T follicular helper cell (primary cell): ENCODE data around the gene GJB5.

ENCODE experiments used
- DNase-seq: peaks from one replicate; pipeline ENCODE4 v3.0.0-alpha.2; 2020; ENCODE audit warnings: low read depth

Gene GJB5

GRCh38 chr1:34776911-34777310 lies 22.1 kb downstream of the GJB5 start:
- DNase-seq: no peak

GRCh38 chr1:34777519-34778321 lies 22.9 kb downstream of the GJB5 start:
- no peak for DNase-seq

GRCh38 chr1:34778381-34778780 lies 23.5 kb downstream of the GJB5 start:
- no peak for DNase-seq

DNA sequence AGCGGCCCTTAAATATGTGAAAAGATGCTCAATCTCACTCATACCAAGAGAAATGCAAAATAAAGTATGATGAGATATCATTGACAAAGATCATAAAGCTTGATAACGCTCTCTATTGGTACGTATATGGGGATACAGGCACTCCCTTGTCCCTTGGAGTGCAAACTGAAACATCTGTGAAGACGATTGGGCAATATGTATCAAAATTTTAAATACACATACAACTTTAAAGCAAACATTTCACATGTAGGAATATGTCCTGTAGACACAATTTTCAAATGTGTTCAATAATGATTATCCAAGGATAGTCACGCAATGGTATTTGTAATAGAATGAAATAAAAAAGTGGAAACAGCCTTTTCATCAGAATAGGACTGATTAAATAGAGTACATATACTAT lies 24.2 kb downstream of the GJB5 start:
- no peak for DNase-seq

- no peak for DNase-seq
Observed at GRCh38 chr1:34779526-34779925, 24.7 kb downstream of the GJB5 start.

DNA sequence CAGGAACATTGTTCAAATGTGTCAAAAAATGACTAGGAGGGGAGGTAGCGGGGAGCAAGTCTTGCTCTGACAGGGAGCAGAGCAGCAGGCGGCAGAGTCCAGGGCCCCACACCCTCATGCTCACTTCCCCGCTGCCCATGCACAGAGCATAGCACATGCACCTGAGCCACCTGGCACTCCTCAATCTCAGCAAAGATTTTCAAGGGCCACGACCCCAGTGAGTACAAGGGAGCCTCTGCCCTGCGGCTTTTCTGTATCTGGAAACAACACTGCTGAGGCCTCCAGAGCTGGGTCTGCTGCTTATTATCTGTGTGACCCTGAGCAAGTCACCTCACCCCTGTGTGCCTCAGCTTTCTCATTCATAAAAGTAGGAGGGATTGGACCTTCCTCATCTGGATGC lies 25.1 kb downstream of the GJB5 start:
- DNase-seq: no peak

DNA sequence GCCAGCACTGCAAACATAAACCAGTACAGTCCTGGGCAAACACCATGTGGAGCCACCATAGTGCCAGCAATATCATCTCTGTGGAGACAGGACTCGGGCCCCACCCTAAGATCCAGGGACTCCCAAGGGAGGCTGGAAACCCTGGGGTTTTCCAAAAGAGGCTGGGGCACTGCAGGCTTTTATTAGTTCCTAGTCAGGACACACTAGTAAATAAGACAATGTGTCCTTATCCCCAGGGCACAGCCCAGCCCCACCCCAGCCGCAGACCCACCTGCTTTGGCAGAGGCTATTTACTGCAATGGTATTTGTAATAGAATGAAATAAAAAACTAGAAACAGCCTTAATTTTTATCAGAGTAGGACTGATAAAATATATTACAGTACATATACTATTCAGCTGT lies 25.7 kb downstream of the GJB5 start:
- no peak for DNase-seq

DNA sequence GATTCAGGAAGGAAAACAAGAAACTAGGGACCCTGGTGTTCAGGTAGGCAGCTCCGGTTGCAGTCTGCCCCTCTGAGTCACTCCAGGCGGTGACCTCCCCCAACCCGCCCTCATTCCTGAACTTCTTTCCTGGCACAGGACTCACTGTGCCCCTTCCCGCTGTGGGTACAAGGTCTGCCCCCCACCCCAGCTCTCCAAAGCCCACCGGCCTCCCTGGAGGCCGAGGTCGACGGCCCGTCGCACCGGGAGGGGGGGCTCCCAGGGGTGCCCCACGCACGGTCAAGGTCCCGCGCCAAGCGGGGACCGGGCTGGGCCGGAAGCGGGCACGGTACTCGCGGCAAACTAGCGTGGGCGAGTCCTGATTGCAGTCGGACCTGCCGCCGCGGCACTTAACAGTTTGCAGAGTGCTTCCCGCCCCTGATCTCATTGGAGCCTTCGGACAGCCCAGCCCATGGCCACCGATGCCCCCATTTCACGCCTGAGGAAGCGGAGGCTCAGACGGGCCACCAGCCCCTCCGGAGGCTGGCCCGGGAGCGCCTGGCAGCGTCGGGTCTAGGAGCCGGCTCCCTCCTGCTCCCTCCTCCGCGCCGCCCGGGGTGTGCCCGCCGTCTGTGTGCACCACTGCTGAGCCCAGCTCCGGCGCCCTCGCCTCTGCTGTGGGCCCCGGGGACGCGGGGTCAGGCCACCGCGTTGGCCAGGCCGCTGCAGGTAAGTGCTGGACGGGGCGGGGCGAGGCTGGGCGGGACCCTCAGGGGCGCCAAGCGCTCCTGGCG lies 26.4 kb downstream of the GJB5 start, which contains the start of gene GJB3:
TSS of gene GJB3 (plus strand) at position 144 of the 773 bp plus-strand sequence. CDS start 3,549 bp downstream, outside the sequence.
- DNase-seq: no peak

DNA sequence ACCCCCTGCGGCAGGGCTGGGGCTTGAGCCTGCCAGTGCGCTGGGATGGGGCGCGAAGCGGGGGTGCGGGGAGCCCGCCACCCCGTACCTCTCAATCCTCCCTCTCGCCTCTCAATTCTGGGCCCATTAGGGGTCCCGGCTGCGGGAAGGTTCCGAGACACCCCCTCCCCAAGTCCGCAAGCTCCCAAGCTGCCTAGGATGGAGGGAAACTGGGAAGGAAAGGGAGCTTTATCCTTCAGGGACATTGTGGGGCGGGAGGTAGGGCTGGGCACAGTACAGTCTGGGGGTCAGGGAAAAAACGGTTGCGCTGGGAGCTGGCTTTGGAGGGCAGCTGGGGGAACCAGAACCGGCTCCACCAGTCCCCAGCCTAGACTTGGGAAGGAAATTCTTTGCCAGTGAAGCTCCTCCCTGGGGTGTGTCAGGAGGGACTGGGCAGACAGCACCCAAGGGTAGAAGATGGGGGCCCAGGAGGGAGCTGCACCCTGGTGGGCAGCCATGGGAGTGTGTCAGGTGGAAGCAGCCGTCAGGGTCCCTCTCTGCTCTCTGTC lies 27.1 kb downstream of the GJB5 start:
- DNase-seq: no peak

- no peak for DNase-seq
Observed at GRCh38 chr1:34784751-34785221, 29.9 kb downstream of the GJB5 start.

GRCh38 chr1:34785231-34785874 lies 30.5 kb downstream of the GJB5 start:
- no peak for DNase-seq

- DNase-seq: no peak
Observed at GRCh38 chr1:34785875-34786470, 31.1 kb downstream of the GJB5 start.

- peak; percentile 36 for DNase-seq
Observed at GRCh38 chr1:34786521-34787325, 31.9 kb downstream of the GJB5 start.

DNA sequence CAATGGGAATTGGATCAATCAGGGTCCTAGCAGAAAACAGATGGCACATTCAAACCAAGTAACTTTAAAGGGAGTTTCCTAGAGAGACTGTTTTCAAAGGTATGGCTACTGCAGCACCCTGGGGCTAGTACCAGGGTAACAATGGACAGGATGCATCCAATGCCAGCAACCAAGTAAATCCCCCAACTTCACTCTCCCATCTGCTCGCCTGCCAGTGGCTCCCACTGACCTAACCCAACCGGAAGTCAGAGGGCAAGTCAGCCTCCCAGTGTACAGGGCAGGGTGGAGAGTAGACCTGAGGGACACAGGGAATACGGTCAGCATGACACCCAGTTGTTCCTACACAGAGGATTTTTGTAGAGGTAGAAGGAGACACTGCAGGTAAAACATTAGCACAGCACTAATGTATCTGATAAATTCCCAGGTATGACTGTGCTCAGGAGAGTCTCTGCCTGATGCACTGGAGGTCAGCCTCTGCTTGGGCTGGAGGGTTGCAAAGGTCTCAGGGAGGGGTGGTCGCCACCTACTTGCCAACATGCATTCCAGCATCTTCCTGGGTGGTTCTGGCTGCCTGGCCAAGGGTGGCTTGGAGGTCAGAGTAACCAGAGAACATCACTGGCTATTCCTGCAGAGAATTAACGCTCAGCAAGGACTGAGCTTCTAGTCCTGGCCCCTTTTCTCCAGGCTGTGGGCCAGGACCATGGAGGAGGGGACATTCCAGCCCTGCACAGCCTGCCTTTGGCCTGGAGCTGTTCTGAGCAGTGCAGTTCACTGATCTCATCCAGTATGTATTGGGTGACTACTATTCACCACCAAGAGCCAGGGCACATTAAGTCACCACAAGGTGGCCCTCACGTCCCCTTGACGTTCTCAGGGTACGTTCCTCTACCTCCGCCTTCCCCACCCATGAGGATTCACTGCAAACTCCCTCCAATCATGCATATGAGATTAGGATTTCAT lies 32.9 kb downstream of the GJB5 start:
- DNase-seq: no peak

GRCh38 chr1:34790985-34791384 lies 36.1 kb downstream of the GJB5 start:
- no peak for DNase-seq

DNA sequence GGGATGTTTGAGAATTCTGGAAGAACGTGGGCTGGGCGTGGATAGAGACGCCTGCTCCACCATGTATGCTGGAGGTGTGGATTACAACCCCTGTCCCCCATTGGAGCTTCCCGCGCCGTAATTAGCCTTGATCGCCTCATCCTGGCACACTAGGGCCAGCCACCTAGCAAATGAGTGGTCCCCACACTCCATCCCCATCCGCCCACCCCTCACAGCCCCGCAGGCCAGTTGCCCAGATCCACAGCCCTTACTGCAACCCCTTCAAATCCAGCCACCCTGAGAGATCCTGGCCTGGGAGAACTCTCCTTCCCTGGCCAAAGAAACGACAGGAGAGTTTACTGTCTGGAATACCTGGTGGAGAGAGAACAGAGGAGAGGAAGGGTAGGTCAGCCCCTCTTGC lies 37.6 kb downstream of the GJB5 start:
- DNase-seq: no peak

GRCh38 chr1:34792868-34793727 lies 38.3 kb downstream of the GJB5 start, which contains the start of gene GJA4:
GJA4 (plus strand) TSS chr1:34792999; CDS start chr1:34794214, 1,215 bp downstream.
- DNase-seq: no peak

- no peak for DNase-seq
Observed at GRCh38 chr1:34794001-34794789, 39.3 kb downstream of the GJB5 start.
